Measurements from ENCODE around the gene RNF222.

RNF222 gene

GRCh38 chr17:8391711-8392110, 5.9 kb downstream of the RNF222 start:
- no peaks in the 10 kb centered on the region for H3K9me3 ChIP-seq (ENCODE audit: insufficient read depth, low read length, severe bottlenecking)
- no peaks in the 10 kb centered on the region for H4K20me1 ChIP-seq (ENCODE audit: insufficient read depth, low read length)
- TF ChIP-seq EZH2 (IDR thresholded peaks at IDR 0.05; ENCODE audit: borderline replicate concordance, low read depth, low read length, severe bottlenecking), result no peak
- TF ChIP-seq CTCF (IDR thresholded peaks at IDR 0.05; ENCODE audit: borderline replicate concordance, extremely low read depth, low read length, poor library complexity, severe bottlenecking), result no peak
- H3K4me1 ChIP-seq (ENCODE audit: insufficient read depth, low read length), result peaks cover 3% of the 10 kb centered on the region
- DNase-seq, result no peak
- no peak overlapping the region for H3K9ac ChIP-seq (ENCODE audit: low read depth, low read length)
- no peaks in the 10 kb centered on the region for H3K27me3 ChIP-seq (ENCODE audit: insufficient read depth, low read length, poor library complexity)
- H2AFZ ChIP-seq (ENCODE audit: low read depth, low read length), result no peak overlapping the region
- no peak overlapping the region for H3K27ac ChIP-seq (ENCODE audit: low read length)
- no peak for ATAC-seq (ENCODE audit: insufficient read depth, low read depth)
- no peaks in the 10 kb centered on the region for H3K36me3 ChIP-seq (ENCODE audit: insufficient read depth, low read length)
- no peak overlapping the region for H3K4me2 ChIP-seq (ENCODE audit: insufficient read depth, low read length)
- no peak overlapping the region for H3K4me3 ChIP-seq (ENCODE audit: low read depth in 1 of 2, low read length in 2 of 2)
- no peaks in the 10 kb centered on the region for H3K79me2 ChIP-seq (ENCODE audit: insufficient read depth, low read length)

GRCh38 chr17:8387914-8388651, 9.5 kb downstream of the RNF222 start:
- Histone ChIP-seq H3K27ac (ENCODE audit: low read length) (no peak overlapping the region), H4K20me1 (ENCODE audit: insufficient read depth, low read length) (no peaks in the 10 kb centered on the region), H3K36me3 (ENCODE audit: insufficient read depth, low read length) (no peaks in the 10 kb centered on the region; the same call in 1 of the 2 replicates), H3K4me1 (ENCODE audit: insufficient read depth, low read length) (peaks cover 27% of the 10 kb centered on the region), H3K79me2 (ENCODE audit: insufficient read depth, low read length) (peaks cover 15% of the 10 kb centered on the region), H3K27me3 (ENCODE audit: insufficient read depth, low read length, poor library complexity) (no peaks in the 10 kb centered on the region), H2AFZ (ENCODE audit: low read depth, low read length) (no peak overlapping the region), H3K9me3 (ENCODE audit: insufficient read depth, low read length, severe bottlenecking) (no peaks in the 10 kb centered on the region), H3K4me3 (ENCODE audit: low read depth in 1 of 2, low read length in 2 of 2) (no peak overlapping the region), H3K4me2 (ENCODE audit: insufficient read depth, low read length) (no peak overlapping the region), H3K9ac (ENCODE audit: low read depth, low read length) (no peak overlapping the region)
- ATAC-seq (ENCODE audit: insufficient read depth, low read depth) (no peak), DNase-seq (no peak)
- TF ChIP-seq EZH2 (IDR thresholded peaks at IDR 0.05; ENCODE audit: borderline replicate concordance, low read depth, low read length, severe bottlenecking) (no peak), CTCF (IDR thresholded peaks at IDR 0.05; ENCODE audit: borderline replicate concordance, extremely low read depth, low read length, poor library complexity, severe bottlenecking) (no peak)

GRCh38 chr17:8386841-8387240, 10.8 kb downstream of the RNF222 start:
- Histone ChIP-seq H3K79me2 (ENCODE audit: insufficient read depth, low read length) (peaks cover 27% of the 10 kb centered on the region), H3K9me3 (ENCODE audit: insufficient read depth, low read length, severe bottlenecking) (no peaks in the 10 kb centered on the region)
- TF ChIP-seq CTCF (IDR thresholded peaks at IDR 0.05; ENCODE audit: borderline replicate concordance, extremely low read depth, low read length, poor library complexity, severe bottlenecking) (no peak), EZH2 (IDR thresholded peaks at IDR 0.05; ENCODE audit: borderline replicate concordance, low read depth, low read length, severe bottlenecking) (no peak)

More at GRCh38 chr17:8386841-8387240, 10.8 kb downstream of the RNF222 start:
- no peak overlapping the region for H3K4me3 ChIP-seq (ENCODE audit: low read depth in 1 of 2, low read length in 2 of 2)
- ATAC-seq (ENCODE audit: insufficient read depth, low read depth) (no peak), DNase-seq (peak; percentile 71)
- no peak overlapping the region for H3K9ac ChIP-seq (ENCODE audit: low read depth, low read length)
- no peak overlapping the region for H2AFZ ChIP-seq (ENCODE audit: low read depth, low read length)
- H3K36me3 ChIP-seq (ENCODE audit: insufficient read depth, low read length), result peaks cover 3% of the 10 kb centered on the region
- H4K20me1 ChIP-seq (ENCODE audit: insufficient read depth, low read length), result peaks cover 8% of the 10 kb centered on the region
- no peaks in the 10 kb centered on the region for H3K27me3 ChIP-seq (ENCODE audit: insufficient read depth, low read length, poor library complexity)
- H3K4me2 ChIP-seq (ENCODE audit: insufficient read depth, low read length), result no peak overlapping the region
- H3K4me1 ChIP-seq (ENCODE audit: insufficient read depth, low read length), result peaks cover 31% of the 10 kb centered on the region
- 0 out of 2 replicates have a peak overlapping the region, but pooled peaks have one; percentile 23 for H3K27ac ChIP-seq (ENCODE audit: low read length)
